Measurements from ENCODE around the gene MTARC2.

Gene MTARC2

DNA sequence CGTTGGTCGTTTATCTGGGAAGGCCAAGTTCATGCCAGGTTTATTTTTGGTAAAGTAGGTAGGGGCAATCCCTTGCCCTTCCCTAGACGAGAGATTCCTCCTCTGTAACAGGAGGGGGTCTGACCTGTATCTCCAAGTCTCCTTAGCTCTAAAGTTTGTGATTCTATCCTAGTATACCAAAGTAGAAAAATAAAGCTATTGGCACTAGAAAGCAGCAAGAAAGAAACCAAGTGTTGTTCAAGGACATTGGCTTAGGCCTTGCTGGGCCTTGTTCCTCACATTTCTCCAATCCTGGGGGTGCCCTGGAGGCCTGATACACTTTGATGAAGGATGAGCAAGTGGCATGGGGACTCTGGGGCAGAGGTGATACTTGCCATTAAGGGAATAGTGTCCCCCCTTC, 814 bp downstream of the MTARC2 start:
- Histone ChIP-seq H3K9ac (ENCODE audit: low read depth in 1 of 2, low read length in 2 of 2) (peak overlapping the region; percentile 81 to 88), H3K27me3 (ENCODE audit: control insufficient read depth in 2 of 2, insufficient read depth in 2 of 2, low read length in 2 of 2) (no peaks in the 10 kb centered on the region), H3K4me3 (ENCODE audit: low read length in 2 of 2) (peak overlapping the region; percentile 77 to 89), H3K36me3 (ENCODE audit: control insufficient read depth in 2 of 2, insufficient read depth in 2 of 2, low read length in 2 of 2) (no peaks in the 10 kb centered on the region), H3K9me3 (ENCODE audit: control insufficient read depth in 2 of 2, low read length in 2 of 2) (no peaks in the 10 kb centered on the region), H3K4me1 (ENCODE audit: control insufficient read depth in 2 of 2, insufficient read depth in 2 of 2, low read length in 2 of 2) (peaks cover 8 to 27% of the 10 kb centered on the region in 2 donors), H3K27ac (ENCODE audit: low read depth in 2 of 2, low read length in 2 of 2) (peak overlapping the region; percentile 79 to 83)

DNA sequence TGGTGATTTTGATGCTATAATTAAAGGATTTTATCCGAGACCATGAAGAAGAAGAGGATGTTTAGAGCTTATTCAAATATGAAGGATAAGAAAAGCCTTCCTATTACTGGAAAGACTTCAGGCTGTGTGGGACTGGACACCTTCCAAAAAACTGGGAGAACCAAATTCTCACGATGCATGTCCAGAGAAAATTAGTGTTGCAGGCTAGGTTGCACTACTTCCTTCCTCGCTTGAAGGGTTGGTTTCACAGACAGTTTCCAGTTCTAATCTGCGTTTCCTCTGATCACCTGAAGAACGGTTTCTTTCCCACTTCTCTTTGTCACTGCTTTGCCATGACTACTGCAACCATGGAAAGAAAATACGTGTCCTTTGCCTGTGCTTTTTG, 2.0 kb downstream of the MTARC2 start:
- H3K4me1 ChIP-seq (ENCODE audit: control insufficient read depth in 2 of 2, insufficient read depth in 2 of 2, low read length in 2 of 2) = peaks cover 8 to 27% of the 10 kb centered on the region in 2 donors
- H3K27me3 ChIP-seq (ENCODE audit: control insufficient read depth in 2 of 2, insufficient read depth in 2 of 2, low read length in 2 of 2) = no peaks in the 10 kb centered on the region
- H3K36me3 ChIP-seq (ENCODE audit: control insufficient read depth in 2 of 2, insufficient read depth in 2 of 2, low read length in 2 of 2) = peaks cover 2 to 3% of the 10 kb centered on the region in 2 donors
- H3K4me3 ChIP-seq (ENCODE audit: low read length in 2 of 2) = peak overlapping the region in 1 of 2 donors; percentile 16
- no peaks in the 10 kb centered on the region for H3K9me3 ChIP-seq (ENCODE audit: control insufficient read depth in 2 of 2, low read length in 2 of 2)
- peak overlapping the region in 1 of 2 donors; percentile 8 for H3K27ac ChIP-seq (ENCODE audit: low read depth in 2 of 2, low read length in 2 of 2)
- H3K9ac ChIP-seq (ENCODE audit: low read depth in 1 of 2, low read length in 2 of 2) = no peak overlapping the region

DNA sequence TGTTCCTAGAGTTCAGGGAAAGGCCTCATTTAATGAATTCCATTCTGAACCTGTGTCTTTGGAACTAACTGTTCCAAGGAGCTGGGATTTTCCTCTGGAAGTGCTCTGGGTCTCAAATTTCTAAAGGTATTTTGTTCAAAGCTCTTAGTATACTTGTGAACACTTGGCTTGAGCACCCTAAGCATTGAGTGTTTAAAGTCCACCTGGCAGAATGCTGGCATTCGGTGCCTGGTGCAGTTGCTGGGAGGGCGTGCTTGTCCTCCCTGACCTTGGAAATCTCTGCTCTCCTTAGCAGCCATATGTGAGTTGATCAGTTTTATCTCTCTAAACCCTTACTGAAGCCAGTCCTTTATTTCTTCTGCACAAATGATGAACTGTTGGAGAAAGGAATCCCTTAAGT, 3.0 kb downstream of the MTARC2 start:
- Histone ChIP-seq H3K4me3 (ENCODE audit: low read length in 2 of 2) (no peak overlapping the region), H3K9ac (ENCODE audit: low read depth in 1 of 2, low read length in 2 of 2) (peak overlapping the region in 1 of 2 donors; percentile 16), H3K27me3 (ENCODE audit: control insufficient read depth in 2 of 2, insufficient read depth in 2 of 2, low read length in 2 of 2) (no peaks in the 10 kb centered on the region), H3K9me3 (ENCODE audit: control insufficient read depth in 2 of 2, low read length in 2 of 2) (no peaks in the 10 kb centered on the region), H3K27ac (ENCODE audit: low read depth in 2 of 2, low read length in 2 of 2) (no peak overlapping the region), H3K4me1 (ENCODE audit: control insufficient read depth in 2 of 2, insufficient read depth in 2 of 2, low read length in 2 of 2) (peaks cover 8 to 27% of the 10 kb centered on the region in 2 donors), H3K36me3 (ENCODE audit: control insufficient read depth in 2 of 2, insufficient read depth in 2 of 2, low read length in 2 of 2) (peaks cover 12 to 13% of the 10 kb centered on the region in 2 donors)

DNA sequence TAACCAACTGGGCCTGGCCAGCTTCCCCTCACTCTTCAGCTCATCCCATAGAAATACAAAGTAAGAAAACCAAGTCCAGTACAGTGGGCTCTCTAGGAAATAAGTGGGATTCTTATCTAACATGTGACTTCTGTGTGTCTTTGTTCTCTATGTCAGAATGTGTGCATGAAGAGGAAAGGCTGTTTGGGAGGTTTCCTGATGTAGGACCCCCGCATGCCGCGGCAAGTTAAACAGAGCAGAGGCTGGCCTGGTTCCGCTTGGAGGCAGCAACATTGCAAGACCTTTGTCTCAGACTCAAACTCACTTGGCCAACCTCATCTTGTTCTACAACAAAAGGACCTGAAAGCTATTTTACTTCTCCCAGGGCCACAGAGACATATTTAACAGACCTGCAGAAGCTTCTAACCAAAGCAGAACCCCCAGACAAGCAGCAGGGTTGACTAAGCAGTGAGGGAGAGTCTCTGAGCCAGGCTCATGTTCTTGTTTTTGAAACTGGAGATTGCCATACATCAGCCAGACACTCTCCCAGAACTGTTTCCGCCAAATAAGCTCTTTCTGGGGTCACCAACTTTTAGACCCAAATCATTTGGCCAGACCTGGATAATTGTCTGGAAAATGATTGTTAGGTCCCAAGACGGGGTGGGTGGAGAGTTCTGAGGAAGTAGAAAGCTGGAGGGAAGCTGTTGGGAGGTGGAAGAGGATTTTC, 6.2 kb downstream of the MTARC2 start:
- no peak overlapping the region for H3K4me3 ChIP-seq (ENCODE audit: low read length in 2 of 2)
- no peak overlapping the region for H3K9ac ChIP-seq (ENCODE audit: low read depth in 1 of 2, low read length in 2 of 2)
- H3K27me3 ChIP-seq (ENCODE audit: control insufficient read depth in 2 of 2, insufficient read depth in 2 of 2, low read length in 2 of 2) = no peaks in the 10 kb centered on the region
- H3K4me1 ChIP-seq (ENCODE audit: control insufficient read depth in 2 of 2, insufficient read depth in 2 of 2, low read length in 2 of 2) = peaks cover 2 to 16% of the 10 kb centered on the region in 2 donors
- H3K27ac ChIP-seq (ENCODE audit: low read depth in 2 of 2, low read length in 2 of 2) = no peak overlapping the region
- H3K36me3 ChIP-seq (ENCODE audit: control insufficient read depth in 2 of 2, insufficient read depth in 2 of 2, low read length in 2 of 2) = peaks cover 17 to 21% of the 10 kb centered on the region in 2 donors
- H3K9me3 ChIP-seq (ENCODE audit: control insufficient read depth in 2 of 2, low read length in 2 of 2) = no peaks in the 10 kb centered on the region

DNA sequence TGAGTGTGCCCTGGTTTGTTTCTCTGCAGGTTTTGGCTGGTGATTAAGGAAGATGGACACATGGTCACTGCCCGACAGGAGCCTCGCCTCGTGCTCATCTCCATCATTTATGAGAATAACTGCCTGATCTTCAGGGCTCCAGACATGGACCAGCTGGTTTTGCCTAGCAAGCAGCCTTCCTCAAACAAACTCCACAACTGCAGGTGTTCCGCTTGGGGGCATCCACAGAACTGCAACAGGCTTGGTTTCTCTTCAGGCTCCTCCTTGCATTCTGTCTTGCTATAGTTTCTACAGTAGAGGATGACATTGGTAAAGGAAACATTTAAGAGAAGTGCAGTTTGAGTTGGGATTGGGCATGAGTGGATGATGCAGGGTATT, 6.8 kb downstream of the MTARC2 start:
- no peak overlapping the region for H3K4me3 ChIP-seq (ENCODE audit: low read length in 2 of 2)
- H3K36me3 ChIP-seq (ENCODE audit: control insufficient read depth in 2 of 2, insufficient read depth in 2 of 2, low read length in 2 of 2) = peaks cover 19 to 21% of the 10 kb centered on the region in 2 donors
- no peak overlapping the region for H3K27ac ChIP-seq (ENCODE audit: low read depth in 2 of 2, low read length in 2 of 2)
- no peaks in the 10 kb centered on the region for H3K27me3 ChIP-seq (ENCODE audit: control insufficient read depth in 2 of 2, insufficient read depth in 2 of 2, low read length in 2 of 2)
- H3K9ac ChIP-seq (ENCODE audit: low read depth in 1 of 2, low read length in 2 of 2) = no peak overlapping the region
- H3K9me3 ChIP-seq (ENCODE audit: control insufficient read depth in 2 of 2, low read length in 2 of 2) = no peaks in the 10 kb centered on the region
- peaks cover 0 to 16% of the 10 kb centered on the region in 2 donors for H3K4me1 ChIP-seq (ENCODE audit: control insufficient read depth in 2 of 2, insufficient read depth in 2 of 2, low read length in 2 of 2)

DNA sequence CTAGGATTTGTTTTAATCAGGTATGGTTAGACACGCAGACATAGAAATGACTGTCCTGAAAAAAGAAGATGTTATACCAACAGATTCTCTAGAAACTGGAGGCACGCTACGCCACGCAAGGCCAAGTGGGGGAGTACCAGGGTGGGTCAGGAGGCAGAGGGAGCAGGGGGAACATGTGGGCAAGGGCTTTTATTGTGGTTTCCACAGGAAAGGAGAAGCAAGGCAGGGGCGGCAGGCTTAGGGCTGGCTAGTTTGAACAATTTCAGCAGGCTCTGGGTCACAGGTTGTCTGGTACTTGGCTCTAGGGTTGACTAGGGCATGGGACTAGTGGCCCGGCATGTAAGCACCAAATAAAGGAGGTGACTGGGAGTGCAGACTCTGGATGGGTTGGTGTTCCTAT, 7.2 kb downstream of the MTARC2 start:
- Histone ChIP-seq H3K36me3 (ENCODE audit: control insufficient read depth in 2 of 2, insufficient read depth in 2 of 2, low read length in 2 of 2) (peaks cover 19 to 21% of the 10 kb centered on the region in 2 donors), H3K9ac (ENCODE audit: low read depth in 1 of 2, low read length in 2 of 2) (no peak overlapping the region), H3K27me3 (ENCODE audit: control insufficient read depth in 2 of 2, insufficient read depth in 2 of 2, low read length in 2 of 2) (no peaks in the 10 kb centered on the region), H3K4me1 (ENCODE audit: control insufficient read depth in 2 of 2, insufficient read depth in 2 of 2, low read length in 2 of 2) (peaks cover 0 to 12% of the 10 kb centered on the region in 2 donors), H3K4me3 (ENCODE audit: low read length in 2 of 2) (no peak overlapping the region), H3K27ac (ENCODE audit: low read depth in 2 of 2, low read length in 2 of 2) (no peak overlapping the region), H3K9me3 (ENCODE audit: control insufficient read depth in 2 of 2, low read length in 2 of 2) (no peaks in the 10 kb centered on the region)

DNA sequence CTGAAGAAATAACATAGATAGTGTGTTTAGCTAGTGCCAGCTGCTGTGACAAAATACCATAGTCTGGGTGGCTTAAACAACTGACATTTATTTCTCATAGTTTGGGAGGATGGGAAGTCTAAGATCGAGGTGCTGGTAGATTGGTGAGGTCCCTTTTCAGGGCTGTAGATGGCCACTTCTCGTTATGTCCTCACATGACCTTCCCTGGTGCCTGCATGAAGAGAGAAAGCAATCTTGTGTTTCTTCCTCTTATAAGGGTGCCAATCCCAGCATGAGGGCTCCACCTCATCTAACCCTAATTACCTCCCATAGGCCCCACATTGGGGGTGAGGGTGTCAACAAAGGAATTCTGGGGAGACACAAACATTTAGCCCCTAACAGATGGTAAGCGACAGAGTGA, 9.3 kb downstream of the MTARC2 start:
- Histone ChIP-seq H3K9ac (ENCODE audit: low read depth in 1 of 2, low read length in 2 of 2) (no peak overlapping the region), H3K27me3 (ENCODE audit: control insufficient read depth in 2 of 2, insufficient read depth in 2 of 2, low read length in 2 of 2) (no peaks in the 10 kb centered on the region), H3K36me3 (ENCODE audit: control insufficient read depth in 2 of 2, insufficient read depth in 2 of 2, low read length in 2 of 2) (peaks cover 19 to 21% of the 10 kb centered on the region in 2 donors), H3K4me3 (ENCODE audit: low read length in 2 of 2) (no peak overlapping the region), H3K27ac (ENCODE audit: low read depth in 2 of 2, low read length in 2 of 2) (no peak overlapping the region), H3K9me3 (ENCODE audit: control insufficient read depth in 2 of 2, low read length in 2 of 2) (no peaks in the 10 kb centered on the region), H3K4me1 (ENCODE audit: control insufficient read depth in 2 of 2, insufficient read depth in 2 of 2, low read length in 2 of 2) (peaks cover 0 to 15% of the 10 kb centered on the region in 2 donors)

DNA sequence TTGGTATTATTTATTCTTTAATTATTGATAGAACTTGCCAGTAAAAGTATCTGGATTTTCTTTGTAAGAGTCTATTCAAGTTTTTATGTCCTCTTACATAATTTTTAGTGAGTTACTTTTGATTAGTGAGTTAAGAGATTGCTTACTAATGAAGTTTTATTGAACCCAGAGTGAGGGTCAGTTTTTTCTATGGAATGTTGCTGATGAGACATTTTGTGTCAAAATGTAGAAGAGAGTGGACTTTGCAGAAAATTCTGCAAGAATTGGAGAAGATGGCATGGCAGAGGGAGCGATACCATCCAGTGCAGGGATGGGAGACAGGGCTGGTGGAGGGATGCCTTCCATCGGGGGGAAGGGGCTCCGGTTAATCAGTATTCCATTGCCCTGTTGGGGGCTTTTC, 11.0 kb downstream of the MTARC2 start:
- Histone ChIP-seq H3K27ac (ENCODE audit: low read depth in 2 of 2, low read length in 2 of 2) (no peak overlapping the region), H3K4me3 (ENCODE audit: low read length in 2 of 2) (no peak overlapping the region), H3K4me1 (ENCODE audit: control insufficient read depth in 2 of 2, insufficient read depth in 2 of 2, low read length in 2 of 2) (peaks cover 0 to 17% of the 10 kb centered on the region in 2 donors), H3K36me3 (ENCODE audit: control insufficient read depth in 2 of 2, insufficient read depth in 2 of 2, low read length in 2 of 2) (peaks cover 24 to 31% of the 10 kb centered on the region in 2 donors), H3K27me3 (ENCODE audit: control insufficient read depth in 2 of 2, insufficient read depth in 2 of 2, low read length in 2 of 2) (no peaks in the 10 kb centered on the region), H3K9me3 (ENCODE audit: control insufficient read depth in 2 of 2, low read length in 2 of 2) (no peaks in the 10 kb centered on the region), H3K9ac (ENCODE audit: low read depth in 1 of 2, low read length in 2 of 2) (no peak overlapping the region)

DNA sequence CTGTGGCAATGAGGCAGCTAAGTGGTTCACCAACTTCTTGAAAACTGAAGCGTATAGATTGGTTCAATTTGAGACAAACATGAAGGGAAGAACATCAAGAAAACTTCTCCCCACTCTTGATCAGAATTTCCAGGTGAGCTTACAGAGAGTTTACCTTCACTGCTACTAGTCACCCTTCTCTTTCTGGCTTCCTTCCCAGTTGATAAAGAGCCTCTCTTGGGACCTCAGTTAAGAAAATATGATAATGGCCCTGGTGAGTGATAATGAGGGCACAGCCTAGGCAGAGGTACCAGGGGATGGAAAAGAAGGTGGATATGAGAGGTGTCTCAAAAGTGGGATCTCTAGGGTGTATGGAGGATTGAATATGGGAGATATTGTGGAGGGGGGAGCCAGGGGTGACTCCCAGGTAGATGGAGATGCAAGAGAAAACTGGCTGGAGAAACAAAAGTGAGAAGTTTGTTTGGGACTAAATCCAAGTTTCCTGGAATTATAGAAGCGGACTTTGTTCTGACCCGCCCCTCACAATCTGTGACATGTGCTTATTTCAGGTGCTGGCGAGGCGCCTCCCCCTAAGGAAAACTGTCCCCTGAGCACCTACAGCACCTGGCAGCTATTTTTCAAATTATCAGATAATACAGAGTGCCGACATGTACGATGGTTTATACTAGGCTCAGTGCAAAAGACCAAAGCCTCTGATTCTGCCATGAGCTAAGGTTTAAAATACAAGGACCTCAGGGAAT, 13.7 kb downstream of the MTARC2 start:
- H3K27ac ChIP-seq (ENCODE audit: low read depth in 2 of 2, low read length in 2 of 2) = peak overlapping the region; percentile 29 to 67
- peaks cover 0 to 17% of the 10 kb centered on the region in 2 donors for H3K4me1 ChIP-seq (ENCODE audit: control insufficient read depth in 2 of 2, insufficient read depth in 2 of 2, low read length in 2 of 2)
- H3K9ac ChIP-seq (ENCODE audit: low read depth in 1 of 2, low read length in 2 of 2) = no peak overlapping the region
- H3K9me3 ChIP-seq (ENCODE audit: control insufficient read depth in 2 of 2, low read length in 2 of 2) = no peaks in the 10 kb centered on the region
- H3K4me3 ChIP-seq (ENCODE audit: low read length in 2 of 2) = no peak overlapping the region
- peaks cover 10 to 14% of the 10 kb centered on the region in 2 donors for H3K36me3 ChIP-seq (ENCODE audit: control insufficient read depth in 2 of 2, insufficient read depth in 2 of 2, low read length in 2 of 2)
- no peaks in the 10 kb centered on the region for H3K27me3 ChIP-seq (ENCODE audit: control insufficient read depth in 2 of 2, insufficient read depth in 2 of 2, low read length in 2 of 2)

DNA sequence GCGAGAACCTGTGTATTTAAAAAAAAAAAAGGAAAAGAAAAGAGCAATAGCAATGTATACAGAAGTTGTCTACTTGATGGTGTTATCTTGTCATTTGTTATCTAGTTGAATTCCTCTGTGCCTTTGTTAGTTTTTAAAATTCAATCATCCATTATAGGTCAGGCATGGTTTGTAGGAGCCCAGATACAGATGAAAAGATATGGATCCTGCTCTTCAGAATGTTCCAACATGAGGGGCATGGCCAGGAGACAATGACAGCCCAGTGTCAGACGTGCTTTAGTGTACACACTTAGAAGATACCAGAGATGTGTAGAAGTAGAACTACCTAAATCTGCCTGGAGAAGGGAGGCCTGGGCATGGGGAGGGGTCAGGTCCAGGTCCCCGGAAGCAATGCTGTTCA, 16.6 kb downstream of the MTARC2 start:
- peaks cover 7 to 20% of the 10 kb centered on the region in 2 donors for H3K4me1 ChIP-seq (ENCODE audit: control insufficient read depth in 2 of 2, insufficient read depth in 2 of 2, low read length in 2 of 2)
- H3K27me3 ChIP-seq (ENCODE audit: control insufficient read depth in 2 of 2, insufficient read depth in 2 of 2, low read length in 2 of 2) = no peaks in the 10 kb centered on the region
- no peak overlapping the region for H3K4me3 ChIP-seq (ENCODE audit: low read length in 2 of 2)
- H3K9ac ChIP-seq (ENCODE audit: low read depth in 1 of 2, low read length in 2 of 2) = no peak overlapping the region
- no peak overlapping the region for H3K27ac ChIP-seq (ENCODE audit: low read depth in 2 of 2, low read length in 2 of 2)
- H3K36me3 ChIP-seq (ENCODE audit: control insufficient read depth in 2 of 2, insufficient read depth in 2 of 2, low read length in 2 of 2) = peaks cover 10 to 17% of the 10 kb centered on the region in 2 donors
- H3K9me3 ChIP-seq (ENCODE audit: control insufficient read depth in 2 of 2, low read length in 2 of 2) = no peaks in the 10 kb centered on the region
